Calu3 (cell line): ENCODE results near the gene ERFE. TPM values are rescaled to one million over a fixed set of nuclear protein-coding genes. Genes with fewer than 3 reads are reported as not detected.

Source experiments
- BruUV-seq: library from RNA; stranded (reverse); fragments of 400-500 nt; replicated peaks from 2 replicates; lab custom pipeline; 2021; lab: Mats Ljungman, UMichigan
- CTCF ChIA-PET: fragments of 300-600 bp; sonication (Branson Sonifier 250); formaldehyde crosslinking; loops from one replicate; lab custom pipeline; 2022; ENCODE audit warnings: antibody characterized with exemption; lab: Charles Lee
- DNase-seq: peaks from one replicate; pipeline ENCODE4 v3.0.0; 2022
- H3K27ac Mint-ChIP-seq: one replicate; pipeline ENCODE4 v1.8.0; 2022; ENCODE audit warnings: mixed read lengths; ENCODE audit not compliant: unreplicated experiment
- H3K27me3 Mint-ChIP-seq: one replicate; pipeline ENCODE4 v1.8.0; 2022; ENCODE audit warnings: mixed read lengths; ENCODE audit not compliant: unreplicated experiment
- H3K36me3 Mint-ChIP-seq: one replicate; pipeline ENCODE4 v1.8.0; 2022; ENCODE audit warnings: mild to moderate bottlenecking, moderate library complexity, mixed read lengths; ENCODE audit not compliant: insufficient read depth, unreplicated experiment
- H3K4me1 Mint-ChIP-seq: one replicate; pipeline ENCODE4 v1.8.0; 2022; ENCODE audit warnings: mild to moderate bottlenecking, low read depth, mixed read lengths; ENCODE audit not compliant: unreplicated experiment
- H3K4me3 Mint-ChIP-seq: one replicate; pipeline ENCODE4 v1.8.0; 2022; ENCODE audit warnings: mild to moderate bottlenecking, low read depth, moderate library complexity, mixed read lengths; ENCODE audit not compliant: unreplicated experiment
- H3K9me3 Mint-ChIP-seq: one replicate; pipeline ENCODE4 v1.8.0; 2022; ENCODE audit warnings: low read depth, mixed read lengths; ENCODE audit not compliant: unreplicated experiment
- intact Hi-C: fragments of 100-400 bp; cut with micrococcal nuclease; formaldehyde crosslinking; loops from one replicate; pipeline ENCODE4 v1.10.0; 2022; ENCODE audit not compliant: unreplicated experiment
- total RNA-seq: library from RNA; stranded (reverse); gene quantifications from 2 replicates; pipeline ENCODE4 v1.2.3, GENCODE V29; 2022
- TF ChIP-seq, protein P1 (sequence below): fragments of 200-600 bp; IDR thresholded peaks from one replicate; pipeline ENCODE4 v1.8.0; 2022; ENCODE audit warnings: antibody characterized with exemption; ENCODE audit not compliant: unreplicated experiment

The ERFE gene
- total RNA-seq, 1 experiment from 2014 or later, result 4.0 TPM

DNA sequence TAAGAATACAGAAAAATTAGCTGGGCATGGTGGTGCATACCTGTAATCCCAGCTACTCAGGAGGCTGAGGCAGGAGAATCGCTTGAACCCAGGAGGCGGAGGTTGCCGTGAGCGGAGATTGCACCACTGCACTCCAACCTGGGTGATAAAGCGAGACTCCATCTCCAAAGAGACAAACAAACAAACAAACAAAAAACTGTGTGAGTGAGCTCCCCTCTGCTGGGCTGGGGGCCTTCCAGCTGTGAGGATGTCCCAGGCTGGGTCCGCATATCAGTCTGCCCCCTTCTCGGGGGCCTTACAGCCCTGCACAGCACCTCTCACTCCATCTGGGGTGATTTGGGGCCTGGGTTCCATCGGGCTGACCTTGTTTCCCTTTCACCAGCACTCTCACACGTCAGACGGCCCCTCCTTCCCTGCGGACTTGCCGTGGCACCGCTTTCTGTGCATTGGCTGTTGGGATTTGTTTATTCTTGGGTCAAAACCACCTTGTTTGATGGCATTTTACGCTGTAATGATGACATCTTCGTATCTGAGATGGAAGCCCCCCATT, 23.1 kb upstream of the ERFE start:
- Mint-ChIP-seq H3K4me1 (peaks cover 6% of the 10 kb centered on the region), H3K9me3 (no peaks in the 10 kb centered on the region), H3K4me3 (no peak overlapping the region), H3K27me3 (peaks cover 7% of the 10 kb centered on the region), H3K36me3 (no peaks in the 10 kb centered on the region), H3K27ac (no peak overlapping the region)
- TF ChIP-seq, protein P1, sequence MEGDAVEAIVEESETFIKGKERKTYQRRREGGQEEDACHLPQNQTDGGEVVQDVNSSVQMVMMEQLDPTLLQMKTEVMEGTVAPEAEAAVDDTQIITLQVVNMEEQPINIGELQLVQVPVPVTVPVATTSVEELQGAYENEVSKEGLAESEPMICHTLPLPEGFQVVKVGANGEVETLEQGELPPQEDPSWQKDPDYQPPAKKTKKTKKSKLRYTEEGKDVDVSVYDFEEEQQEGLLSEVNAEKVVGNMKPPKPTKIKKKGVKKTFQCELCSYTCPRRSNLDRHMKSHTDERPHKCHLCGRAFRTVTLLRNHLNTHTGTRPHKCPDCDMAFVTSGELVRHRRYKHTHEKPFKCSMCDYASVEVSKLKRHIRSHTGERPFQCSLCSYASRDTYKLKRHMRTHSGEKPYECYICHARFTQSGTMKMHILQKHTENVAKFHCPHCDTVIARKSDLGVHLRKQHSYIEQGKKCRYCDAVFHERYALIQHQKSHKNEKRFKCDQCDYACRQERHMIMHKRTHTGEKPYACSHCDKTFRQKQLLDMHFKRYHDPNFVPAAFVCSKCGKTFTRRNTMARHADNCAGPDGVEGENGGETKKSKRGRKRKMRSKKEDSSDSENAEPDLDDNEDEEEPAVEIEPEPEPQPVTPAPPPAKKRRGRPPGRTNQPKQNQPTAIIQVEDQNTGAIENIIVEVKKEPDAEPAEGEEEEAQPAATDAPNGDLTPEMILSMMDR, result no peak
- no peak for DNase-seq
- intact Hi-C loops, result no loop called here
- no TSS peak for BruUV-seq
- CTCF ChIA-PET, result no interaction called here

DNA sequence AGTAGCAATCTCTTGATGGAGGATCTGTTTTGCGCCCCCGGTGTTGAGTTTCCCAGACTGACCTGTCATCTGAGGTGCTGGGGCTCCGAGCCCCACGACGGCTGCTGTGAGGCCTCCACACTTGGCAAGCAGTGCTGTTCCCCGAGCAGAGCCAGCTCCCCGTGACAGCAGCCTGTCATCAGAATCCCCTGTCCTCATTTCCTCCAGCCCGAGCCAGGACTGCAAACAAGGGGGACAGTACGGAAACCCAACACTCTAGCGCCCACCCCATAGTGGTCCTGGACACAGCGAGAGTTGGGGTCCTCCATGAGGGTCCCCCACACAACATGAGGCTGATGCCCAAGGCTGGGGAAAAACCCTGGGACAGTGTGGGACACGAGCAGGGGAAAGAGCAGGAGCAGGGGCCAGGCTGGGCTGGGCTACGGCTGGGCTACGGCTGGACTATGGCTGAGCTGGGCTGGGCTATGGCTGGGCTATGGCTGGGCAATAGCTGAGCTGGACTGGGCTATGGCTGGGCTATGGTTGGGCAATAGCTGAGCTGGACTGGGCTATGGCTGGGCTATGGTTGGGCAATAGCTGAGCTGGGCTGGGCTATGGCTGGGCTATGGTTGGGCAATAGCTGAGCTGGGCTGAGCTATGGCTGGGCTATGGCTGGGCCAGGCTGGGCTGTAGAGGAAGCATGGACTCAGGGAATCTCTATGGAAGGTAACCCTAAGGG, 21.8 kb upstream of the ERFE start:
- Mint-ChIP-seq H3K4me1 (peaks cover 17% of the 10 kb centered on the region), H3K27ac (no peak overlapping the region), H3K4me3 (no peak overlapping the region), H3K36me3 (peaks cover 10% of the 10 kb centered on the region), H3K27me3 (peaks cover 7% of the 10 kb centered on the region), H3K9me3 (no peaks in the 10 kb centered on the region)
- BruUV-seq, result no TSS peak
- CTCF ChIA-PET, result no interaction called here
- DNase-seq, result peak; percentile 46
- intact Hi-C loops, result no loop called here
- TF ChIP-seq, protein P1, result no peak

DNA sequence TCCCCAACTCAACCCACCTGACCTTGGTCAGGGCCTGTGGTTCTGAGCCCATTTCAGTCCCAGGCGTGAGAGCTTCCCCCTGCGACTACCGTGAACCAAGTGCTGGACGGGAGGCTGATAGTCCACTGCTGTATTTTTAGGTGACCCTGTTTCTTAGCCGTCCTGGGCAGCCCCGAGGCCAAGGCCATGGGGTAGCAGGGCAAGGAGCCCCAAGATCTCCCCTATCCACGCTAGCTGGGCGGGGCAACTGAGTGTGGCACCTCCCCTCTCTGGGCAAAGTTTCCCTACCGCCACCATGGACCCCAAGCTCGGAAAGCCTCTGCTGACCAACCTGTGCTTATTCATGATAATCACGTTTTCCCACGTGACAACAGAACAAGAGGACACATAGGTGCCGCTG, 20.9 kb upstream of the ERFE start:
- Mint-ChIP-seq H3K36me3 (peaks cover 10% of the 10 kb centered on the region), H3K27me3 (peaks cover 7% of the 10 kb centered on the region), H3K4me1 (peaks cover 24% of the 10 kb centered on the region), H3K4me3 (no peak overlapping the region), H3K27ac (no peak overlapping the region), H3K9me3 (no peaks in the 10 kb centered on the region)
- TF ChIP-seq, protein P1, result no peak
- no TSS peak for BruUV-seq
- intact Hi-C loops, result no loop called here
- DNase-seq, result no peak
- CTCF ChIA-PET, result interaction anchor here (0.6 kb wide), 1 partner anchor 404 kb away, joined by 5 read pairs; no protein-coding TSS in a partner anchor

DNA sequence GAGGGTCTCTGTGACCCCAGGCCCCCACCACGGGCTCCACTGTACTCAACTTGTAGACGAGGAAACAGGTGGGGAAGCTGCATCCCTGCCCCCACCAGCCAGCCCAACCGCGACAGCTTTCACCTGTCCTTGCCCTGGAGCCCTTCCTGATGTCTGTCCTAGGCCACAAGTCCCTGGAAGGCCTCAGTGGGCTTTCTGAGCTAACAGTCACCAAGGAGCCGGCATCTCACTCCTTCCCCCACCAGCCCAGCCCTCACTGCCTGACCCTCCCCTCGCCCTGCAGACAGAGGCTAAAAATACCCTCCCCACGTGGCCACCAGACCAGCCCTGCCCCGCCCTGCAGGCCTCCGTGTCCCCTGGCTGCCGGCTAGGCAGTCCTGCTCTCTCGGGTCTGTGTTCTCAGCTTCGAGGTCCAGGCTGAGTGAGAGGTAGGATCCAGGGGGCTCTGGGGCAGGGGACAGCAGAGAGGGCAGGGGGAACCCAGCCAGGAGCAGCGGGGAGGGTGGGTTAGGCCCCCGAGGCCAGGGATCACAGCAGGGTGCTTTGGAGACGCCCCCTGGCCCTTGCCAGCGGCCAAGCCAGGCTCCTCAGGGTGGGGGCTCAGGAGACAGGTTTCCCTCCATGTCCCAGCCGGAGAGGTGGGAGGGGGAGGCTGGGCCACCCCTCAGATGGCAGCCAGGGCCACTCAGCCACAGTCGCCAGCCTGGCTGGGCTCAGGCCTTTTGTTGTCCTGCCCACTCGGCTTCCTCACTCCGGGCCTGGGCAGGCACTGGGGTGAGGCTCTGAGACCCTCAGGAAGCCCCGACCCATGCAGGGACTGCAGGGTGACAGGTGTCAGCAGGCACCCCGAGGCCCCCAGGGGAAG, 20.2 kb upstream of the ERFE start, which contains the start of gene KLHL30:
KLHL30 (plus strand) TSS at position 338 of the 865 bp plus-strand sequence. CDS start 2,087 bp downstream, outside the sequence.
- no TSS peak for BruUV-seq
- Mint-ChIP-seq H3K4me1 (peaks cover 23% of the 10 kb centered on the region), H3K27me3 (peaks cover 6% of the 10 kb centered on the region), H3K27ac (no peak within 1 kb of the TSS), H3K36me3 (peaks cover 10% of the 10 kb centered on the region), H3K4me3 (no peak within 1 kb of the TSS), H3K9me3 (no peaks in the 10 kb centered on the region)
- intact Hi-C loops, result no loop called here
- TF ChIP-seq, protein P1, result no peak
- DNase-seq, result peak; percentile 47
- CTCF ChIA-PET, result interaction anchor here (0.6 kb wide), 1 partner anchor 405 kb away, joined by 5 read pairs; no protein-coding TSS in a partner anchor
